NCI-H1930 (cell line): Measurements from ENCODE around the gene DPYSL4.
"Not testable (repeated sequence)": the region's sequence is repeated elsewhere in the genome, so short reads cannot be mapped to it uniquely, and the experiment has no call there.

ENCODE experiments used
- DNase-seq, 2 experiments: peaks; one replicate each; lab custom pipeline; 2025; lab: John Stamatoyannopoulos, UW

The DPYSL4 gene

DNA sequence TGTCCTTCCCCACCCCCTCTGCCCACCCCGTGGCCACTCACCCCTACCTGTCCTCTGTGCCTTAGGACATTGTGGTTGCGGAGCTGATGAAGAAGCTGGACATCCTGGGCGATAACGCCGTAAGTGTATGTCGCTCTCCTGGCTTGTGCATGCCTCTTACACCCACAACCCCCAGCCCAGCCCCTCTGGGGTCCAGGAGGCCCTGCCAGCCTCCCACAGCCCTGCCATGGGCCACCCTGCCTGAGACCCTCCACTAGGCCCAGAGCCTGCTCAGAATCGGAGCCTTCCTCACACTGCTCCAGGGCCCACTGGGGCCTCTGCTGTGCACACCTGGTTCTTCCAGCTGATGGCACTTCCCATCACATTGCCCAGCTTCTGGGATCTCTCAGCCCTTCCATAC is 36.8 kb upstream of the DPYSL4 start:
- no peak for DNase-seq

DNA sequence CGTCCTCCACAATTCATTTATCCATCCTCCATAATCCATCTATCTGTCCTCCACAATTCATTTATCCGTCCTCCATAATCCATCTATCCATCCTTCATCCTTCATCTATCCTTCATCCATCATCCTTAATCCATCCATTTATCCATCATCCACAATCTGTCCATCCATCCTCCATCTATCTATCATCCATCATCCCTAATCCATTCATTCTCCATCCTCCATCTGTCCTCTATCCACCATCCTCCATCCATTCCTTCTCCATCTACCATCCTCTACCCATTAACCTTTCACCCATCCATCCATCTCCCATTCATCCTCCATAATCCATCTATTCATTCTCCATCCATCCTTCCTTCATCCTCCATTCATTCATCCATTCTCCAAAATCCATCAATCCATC is 36.0 kb upstream of the DPYSL4 start:
- no peak for DNase-seq

DNA sequence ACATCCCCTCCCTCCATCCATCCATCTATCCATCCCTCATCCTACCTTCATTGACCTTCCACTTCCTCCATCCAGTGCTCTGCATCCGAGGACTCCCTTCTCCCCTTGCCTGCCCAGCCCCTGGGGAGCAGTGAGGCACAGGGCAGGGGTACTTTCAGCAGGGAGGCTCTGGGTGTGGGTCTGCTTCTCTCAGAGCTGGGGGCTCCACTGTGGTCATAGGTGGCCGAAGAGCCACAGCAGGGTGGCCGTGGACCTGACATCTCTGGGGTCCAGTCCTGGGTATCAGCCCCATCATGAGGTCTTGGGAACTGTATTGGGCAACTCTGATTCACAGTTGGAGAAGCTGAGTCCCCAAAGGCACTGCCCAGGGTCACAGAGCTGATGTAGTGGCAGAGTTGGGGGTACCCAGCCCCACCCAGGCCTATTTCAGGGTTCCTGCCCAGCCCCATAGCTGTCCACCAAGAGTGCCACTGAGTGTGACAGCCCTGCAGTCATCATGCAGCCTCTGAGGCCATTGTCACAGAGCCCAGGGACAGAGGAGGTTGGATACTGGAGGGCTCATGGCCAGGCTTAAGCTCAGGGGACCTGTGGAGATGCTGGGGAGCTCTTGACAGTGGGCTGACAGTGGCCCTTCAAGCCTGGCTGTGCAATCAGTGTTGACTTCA is 35.3 kb upstream of the DPYSL4 start:
- DNase-seq: no peak

DNA sequence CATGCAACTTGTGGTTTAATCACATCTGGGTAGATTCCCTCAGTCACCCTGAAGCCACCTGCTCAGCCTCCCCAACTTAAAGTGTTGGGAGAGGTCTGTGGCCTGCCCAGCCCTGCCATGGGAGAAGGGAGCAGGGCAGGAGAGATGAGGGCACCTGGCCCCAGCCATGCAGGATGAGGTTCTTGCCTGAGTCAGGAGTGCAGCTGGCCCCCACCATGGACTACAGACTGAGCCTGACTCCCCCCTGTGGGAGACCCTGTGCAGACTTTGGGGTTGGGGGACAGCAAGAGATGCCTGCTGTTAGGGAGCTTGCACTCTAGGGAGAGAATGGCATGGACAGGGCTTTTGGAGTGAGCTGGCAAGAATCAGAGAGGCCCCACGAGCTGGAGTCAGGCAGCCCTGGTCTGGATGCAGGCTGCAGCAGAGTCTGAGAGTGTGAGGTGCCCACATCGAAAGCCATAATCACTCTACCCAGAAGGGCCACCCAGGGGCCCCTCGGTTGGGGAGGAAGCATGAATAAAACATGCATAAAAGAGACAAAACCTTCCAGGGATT is 34.7 kb upstream of the DPYSL4 start:
- no peak for DNase-seq

DNA sequence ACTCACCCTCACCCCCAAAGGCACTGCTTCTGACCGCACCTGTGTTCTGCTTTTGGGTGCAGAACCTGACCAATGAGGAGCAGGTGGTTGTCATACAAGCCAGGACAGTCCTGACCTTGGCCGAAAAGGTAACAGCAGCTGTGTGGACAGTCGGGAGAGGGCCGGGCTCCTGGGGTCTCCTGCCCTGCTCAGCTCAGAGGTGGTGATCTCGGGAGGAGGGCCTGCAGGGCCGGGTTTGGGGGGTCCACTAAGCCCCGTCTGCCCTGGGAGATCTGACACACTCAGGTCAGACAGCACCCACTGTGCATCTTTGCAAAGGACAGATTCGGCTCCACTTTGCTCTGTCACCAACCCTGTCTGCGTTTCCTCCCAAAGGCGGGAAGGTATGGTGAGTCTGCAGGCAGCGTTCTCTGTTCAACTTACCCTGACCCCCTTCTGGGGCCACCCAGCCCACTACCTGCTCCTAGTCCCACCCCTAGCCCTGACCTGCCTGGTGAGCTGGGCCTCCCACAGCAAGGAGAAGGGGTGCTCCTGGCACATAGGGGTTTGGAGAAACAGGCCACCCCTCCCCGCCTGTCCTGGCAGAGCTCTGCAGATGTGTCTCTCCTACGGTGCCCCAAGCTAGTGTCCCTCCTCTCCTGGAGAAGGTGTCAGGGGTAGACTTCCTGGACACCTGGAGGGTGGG is 33.7 kb upstream of the DPYSL4 start:
- DNase-seq: no peak

DNA sequence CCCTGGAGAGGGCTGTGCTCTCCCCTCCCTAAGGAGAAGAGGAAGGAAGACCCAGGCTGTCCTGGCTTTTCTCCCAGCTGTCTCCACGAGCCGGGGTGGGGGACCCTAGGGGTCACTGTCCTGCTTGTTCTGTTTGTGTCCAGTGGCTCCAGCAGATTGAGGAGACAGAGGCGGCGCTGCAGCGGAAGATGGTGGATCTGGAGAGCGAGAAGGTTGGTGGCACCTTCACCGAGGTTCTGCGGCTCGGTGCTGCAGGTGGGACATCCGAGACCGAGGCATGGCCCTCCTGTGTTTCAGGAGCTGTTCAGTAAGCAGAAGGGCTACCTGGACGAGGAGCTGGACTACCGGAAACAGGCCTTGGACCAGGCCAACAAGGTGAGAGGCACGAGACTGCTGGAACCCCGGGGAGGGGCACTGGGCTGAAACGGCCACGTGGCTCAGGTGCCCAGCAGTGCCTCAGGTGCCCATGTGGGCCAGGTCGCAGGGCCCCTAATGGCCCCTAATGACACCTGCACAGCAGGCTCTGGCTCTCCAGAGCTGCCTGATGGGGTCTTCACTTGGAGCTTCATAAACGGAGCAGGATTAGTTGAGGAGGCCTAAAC is 33.0 kb upstream of the DPYSL4 start:
- no peak for DNase-seq

DNA sequence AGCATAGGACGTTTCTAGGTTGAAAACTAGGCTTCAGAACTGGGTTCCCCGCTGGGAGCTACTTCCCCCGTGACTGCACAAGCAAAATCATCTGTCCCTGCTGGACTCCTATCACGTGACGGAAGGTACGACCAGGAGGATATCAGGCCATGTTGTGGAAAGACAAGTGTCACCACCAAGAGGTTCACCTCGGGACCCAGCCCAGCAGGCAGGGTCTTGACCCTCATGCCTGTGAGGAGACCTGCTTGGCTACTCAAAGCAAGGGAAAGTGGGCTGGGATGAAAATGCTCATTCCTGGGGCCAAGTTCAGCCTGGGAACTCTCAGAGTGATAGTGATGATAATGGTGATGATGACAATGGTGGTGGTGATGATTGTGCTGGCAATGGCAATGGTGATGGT is 32.3 kb upstream of the DPYSL4 start:
- no peak for DNase-seq

DNA sequence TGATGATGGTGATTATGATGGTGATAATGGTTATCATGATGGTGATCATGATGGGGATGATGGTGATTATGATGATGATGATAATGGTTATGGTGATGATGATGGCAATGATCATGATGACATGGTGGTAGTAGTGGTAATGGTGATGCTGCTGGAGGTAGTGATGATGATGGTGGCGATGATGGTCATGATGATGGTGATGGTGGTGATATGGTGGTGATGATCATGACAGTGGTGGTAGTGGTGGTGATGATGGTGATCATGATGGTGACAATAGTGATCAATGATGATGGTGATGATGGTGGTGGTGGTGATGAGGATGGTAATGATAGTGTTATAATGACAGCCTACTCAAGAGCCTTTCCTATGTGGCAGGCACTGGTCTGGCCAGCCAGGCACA is 31.8 kb upstream of the DPYSL4 start:
- DNase-seq: no peak

DNA sequence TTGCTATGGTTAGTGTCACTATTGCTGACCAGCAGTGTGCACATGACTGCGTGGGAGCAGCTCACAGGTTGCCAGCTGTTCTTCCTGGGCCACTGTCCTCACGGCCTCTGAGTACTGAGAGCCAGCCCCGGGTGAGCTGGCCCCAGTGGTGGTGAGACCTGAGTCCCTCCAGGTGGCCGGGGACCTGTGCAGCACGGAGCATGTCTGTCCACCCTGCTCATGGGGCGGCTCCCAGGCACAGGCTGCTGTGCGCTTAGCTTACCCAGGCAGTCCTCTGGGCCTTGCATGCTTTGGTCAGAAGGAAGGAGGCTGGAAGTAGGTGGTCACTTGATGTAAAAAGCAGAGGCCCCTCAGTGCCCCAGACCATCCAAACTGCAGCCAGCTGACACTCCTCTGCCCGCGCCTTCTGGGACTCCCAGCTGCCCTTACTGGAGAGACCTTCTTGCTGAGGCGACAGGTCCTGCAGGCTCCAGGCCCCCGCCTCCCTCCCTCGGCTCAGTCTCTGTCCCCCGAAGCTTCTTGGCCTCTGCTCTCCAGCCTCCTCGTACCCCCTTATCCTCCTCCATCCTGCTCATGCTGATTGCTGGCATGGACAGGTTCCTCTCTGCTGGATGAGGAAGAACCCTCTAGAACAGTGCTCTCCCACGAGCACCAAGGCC is 30.9 kb upstream of the DPYSL4 start:
- no peak for DNase-seq

DNA sequence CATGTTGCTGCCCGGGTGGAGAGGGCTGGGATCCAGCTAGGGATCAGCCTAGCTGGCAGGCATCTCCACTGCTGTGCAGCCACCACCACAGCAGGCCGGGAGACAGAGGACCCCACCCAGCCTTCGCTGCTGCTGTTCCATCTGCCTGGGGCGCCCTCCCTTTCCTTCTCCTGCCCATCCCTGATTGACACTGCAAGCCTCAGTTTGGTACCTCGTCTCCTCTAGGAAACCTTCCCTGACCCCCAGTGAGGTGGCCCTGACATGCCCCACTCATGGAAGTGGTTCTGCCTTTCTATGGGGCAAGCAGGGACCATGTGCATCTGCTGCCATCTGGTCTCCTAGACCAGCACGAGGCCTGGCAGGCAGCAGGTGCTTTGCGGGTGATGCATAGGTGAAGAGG is 30.4 kb upstream of the DPYSL4 start:
- DNase-seq: no peak

DNA sequence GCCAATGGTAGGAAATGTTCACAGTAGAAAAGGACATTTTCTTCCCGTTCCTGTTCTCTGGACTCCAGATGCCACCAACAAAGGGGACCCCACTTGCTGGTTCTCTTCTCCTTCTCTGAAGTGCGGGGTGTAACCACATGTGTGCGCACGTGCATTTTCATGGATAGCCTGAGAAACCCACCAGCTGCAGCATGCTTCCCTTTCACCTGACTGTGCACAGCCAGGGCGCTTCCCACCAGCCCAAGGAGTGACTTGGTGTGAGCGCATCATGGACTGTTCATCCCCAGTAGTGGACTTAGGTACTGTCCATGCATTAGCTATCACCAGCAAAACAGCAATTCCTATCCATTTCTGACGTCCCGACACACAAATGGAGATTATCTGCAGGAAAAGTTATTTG is 29.6 kb upstream of the DPYSL4 start:
- DNase-seq: no peak

DNA sequence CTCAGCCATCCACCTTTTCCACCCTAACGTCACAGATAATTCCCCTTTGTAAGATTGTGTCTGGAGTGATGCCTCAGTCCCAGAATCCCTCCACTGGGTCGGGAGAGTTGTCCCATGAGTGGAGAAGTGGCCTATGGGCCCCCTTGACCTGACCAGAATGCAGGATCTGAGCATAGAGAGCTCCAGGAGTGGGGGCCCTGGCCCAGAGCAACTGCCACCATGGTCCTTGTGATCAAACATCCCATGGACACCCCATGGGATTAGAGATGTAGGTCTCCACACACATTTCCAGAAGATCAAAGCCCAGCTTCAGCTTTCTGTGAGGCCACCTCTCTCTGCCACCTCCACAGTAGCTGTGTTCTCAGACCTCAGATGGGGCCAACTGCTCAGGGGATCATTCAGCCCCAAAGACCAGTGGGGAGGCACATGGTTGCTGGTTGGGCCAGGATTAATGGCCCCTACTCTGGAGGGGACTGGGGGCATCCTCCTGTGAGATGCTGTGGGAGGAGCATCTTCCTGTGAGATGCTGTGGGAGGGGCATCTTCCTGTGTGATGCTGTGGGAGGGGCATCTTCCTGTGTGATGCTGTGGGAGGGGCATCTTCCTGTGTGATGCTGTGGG is 28.5 kb upstream of the DPYSL4 start:
- no peak for DNase-seq

DNA sequence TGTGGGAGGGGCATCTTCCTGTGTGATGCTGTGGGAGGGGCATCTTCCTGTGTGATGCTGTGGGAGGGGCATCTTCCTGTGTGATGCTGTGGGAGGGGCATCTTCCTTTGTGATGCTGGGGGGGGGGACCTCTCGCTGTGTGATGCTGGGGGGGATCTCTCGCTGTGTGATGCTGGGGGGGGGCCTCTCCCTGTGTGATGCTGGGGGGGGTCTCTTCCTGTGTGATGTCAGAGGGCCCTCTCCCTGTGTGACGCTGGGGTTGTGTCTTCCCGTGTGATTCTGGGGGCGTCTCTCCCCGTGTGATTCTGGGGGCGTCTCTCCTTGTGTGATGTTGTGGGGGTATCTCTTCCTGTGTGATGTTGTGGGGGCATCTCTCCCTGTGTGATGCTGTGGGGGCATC is 27.9 kb upstream of the DPYSL4 start:
- DNase-seq: peak in 1 of 2 experiments; percentile 9

DNA sequence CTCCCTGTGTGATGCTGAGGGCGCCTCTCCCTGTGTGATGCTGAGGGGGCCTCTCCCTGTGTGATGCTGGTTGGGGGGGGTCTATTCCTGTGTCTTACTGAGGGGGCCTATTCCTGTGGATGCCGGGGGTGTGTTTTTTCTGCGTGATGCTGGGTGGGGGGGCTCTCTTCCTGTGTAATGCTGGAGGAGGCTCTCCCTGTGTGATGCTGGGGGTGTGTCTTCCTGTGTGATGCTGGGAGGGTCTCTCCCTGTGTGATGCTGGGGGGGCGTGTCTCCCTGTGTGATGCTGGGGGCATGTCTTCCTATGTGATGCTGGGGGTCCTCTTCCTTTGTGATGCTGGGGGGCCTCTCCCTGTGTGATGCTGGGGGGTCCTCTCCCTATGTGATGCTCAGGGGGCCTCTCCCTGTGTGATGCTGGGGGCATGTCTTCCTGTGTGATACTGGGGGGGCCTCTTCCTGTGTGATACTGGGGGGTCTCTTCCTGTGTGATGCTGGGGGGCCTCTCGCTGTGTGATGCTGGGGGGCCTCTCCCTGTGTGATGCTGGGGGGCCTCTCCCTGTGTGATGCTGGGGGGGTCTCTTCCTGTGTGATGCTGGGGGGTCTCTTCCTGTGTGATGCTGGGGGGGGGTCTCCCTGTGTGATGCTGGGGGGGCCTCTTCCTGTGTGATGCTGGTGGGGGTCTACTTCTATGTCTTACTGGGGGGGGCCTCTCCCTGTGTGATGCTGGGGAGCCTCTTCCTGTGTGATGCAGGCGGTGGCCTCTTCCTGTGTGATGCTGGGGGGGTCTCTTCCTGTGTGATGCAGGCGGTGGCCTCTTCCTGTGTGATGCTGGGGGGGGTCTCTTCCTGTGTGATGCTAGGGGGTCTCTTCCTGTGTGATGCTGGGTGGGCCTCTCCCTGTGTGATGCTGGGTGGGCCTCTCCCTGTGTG is 27.2 kb upstream of the DPYSL4 start:
- DNase-seq: not testable (repeated sequence)

DNA sequence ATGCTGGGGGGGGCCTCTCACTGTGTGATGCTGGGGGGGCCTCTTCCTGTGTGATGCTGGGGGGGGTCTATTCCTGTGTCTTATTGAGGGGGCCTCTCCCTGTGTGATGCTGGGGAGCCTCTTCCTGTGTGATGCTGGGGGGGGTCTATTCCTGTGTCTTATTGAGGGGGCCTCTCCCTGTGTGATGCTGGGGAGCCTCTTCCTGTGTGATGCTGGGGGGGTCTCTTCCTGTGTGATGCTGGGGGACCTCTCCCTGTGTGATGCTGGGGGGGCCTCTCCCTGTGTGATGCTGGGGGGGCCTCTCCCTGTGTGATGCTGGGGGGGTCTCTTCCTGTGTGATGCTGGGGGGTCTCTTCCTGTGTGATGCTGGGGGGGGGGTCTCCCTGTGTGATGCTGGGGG is 26.5 kb upstream of the DPYSL4 start:
- not testable (repeated sequence) for DNase-seq

DNA sequence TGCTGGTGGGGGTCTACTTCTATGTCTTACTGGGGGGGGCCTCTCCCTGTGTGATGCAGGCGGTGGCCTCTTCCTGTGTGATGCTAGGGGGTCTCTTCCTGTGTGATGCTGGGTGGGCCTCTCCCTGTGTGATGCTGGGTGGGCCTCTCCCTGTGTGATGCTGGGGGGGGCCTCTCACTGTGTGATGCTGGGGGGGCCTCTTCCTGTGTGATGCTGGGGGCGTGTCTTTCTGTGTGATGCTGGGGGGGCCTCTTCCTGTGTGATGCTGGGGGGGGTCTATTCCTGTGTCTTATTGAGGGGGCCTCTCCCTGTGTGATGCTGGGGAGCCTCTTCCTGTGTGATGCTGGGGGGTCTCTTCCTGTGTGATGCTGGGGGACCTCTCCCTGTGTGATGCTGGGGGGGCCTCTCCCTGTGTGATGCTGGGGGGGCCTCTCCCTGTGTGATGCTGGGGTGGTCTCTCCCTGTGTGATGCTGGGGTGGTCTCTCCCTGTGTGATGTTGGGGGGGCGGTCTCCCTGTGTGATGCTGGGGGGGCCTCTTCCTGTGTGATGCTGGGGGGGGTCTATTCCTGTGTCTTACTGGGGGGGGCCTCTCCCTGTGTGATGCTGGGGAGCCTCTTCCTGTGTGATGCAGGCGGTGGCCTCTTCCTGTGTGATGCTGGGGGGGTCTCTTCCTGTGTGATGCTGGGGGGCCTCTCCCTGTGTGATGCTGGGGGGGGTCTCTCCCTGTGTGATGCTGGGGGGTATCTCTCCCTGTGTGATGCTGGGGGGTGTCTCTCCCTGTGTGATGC is 25.7 kb upstream of the DPYSL4 start:
- not testable (repeated sequence) for DNase-seq

DNA sequence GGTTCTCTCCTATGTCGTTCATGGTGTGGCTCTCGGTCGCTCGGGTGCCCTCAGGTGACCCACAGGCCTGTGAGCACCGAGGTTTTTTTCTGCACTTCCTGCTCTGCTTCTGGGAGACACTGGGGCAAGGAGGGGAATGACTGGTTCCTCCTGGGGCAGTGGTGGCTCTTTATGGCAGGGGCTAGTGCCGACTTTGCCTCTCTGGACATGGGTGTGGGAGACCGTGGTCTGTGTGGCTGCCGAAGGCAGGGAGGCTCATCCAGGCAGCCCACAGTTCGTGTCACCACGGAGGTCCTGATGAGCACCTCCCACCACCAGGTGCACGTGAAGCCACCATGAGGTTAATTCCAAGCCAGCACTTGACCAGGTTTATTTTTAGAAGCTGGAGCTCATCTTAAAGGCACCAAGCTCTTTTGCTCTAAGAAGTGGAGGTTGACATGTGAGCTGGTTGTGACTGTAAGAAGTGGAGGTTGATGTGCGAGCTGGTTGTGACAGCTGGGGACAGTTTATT is 24.7 kb upstream of the DPYSL4 start:
- no peak for DNase-seq

DNA sequence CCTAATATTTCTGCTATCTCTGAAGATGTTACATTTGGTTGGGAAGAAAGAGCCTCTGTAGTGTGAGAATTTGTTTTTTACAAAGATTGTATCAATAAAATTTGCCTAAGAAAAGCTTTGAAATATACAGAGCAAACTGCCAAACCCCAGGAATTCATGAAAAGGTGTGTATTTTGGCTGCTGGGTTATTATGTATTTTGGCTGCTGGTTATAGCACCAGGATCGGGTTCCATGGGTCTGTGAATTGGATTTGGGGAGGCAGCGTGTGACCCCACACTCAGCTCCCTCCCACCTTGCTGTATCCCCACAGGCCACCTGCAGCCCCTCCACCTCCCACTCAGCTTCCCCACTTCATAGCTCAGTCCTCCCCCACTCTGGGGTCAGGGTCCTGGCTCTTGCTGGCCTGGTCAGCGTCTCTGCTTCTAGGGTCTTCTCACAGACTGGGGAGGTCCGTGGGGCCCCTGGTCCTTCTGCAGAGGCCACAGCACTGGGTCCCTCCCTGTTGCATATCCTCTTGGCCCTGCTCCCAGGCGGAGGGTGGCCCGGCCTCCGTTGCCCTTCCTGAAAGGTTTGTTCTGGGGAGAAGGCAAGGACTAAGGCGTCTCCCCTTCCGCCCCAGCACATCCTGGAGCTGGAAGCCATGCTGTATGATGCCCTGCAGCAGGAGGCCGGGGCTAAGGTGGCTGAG is 24.0 kb upstream of the DPYSL4 start:
- no peak for DNase-seq

DNA sequence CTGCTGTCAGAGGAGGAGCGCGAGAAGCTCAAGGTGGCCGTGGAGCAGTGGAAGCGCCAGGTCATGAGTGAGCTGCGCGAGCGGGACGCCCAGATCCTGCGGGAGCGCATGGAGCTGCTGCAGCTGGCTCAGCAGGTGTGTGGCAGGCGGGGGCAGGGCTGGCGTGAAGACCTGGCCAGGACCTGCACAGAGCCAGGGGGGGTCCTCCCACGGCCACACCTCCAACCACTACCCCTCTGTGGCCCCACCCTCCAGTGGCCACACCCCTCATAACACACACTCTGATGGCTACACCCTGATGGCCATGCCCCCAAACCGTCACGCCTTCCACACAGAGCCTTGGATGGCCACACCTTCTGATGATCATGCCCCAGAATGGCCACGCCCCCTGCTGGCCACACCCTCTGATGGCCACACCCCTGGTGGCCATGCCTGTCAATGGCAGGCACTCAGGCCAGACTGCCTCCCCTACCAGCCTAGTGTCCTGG is 23.4 kb upstream of the DPYSL4 start:
- DNase-seq: peak in 1 of 2 experiments; percentile 7
